Caco-2 (cell line): ENCODE measurements around the gene DAB2IP. TPM values are rescaled to one million over a fixed set of nuclear protein-coding genes. Genes with fewer than 3 reads are reported as not detected.

Experiments used
- BruUV-seq: library from RNA; stranded (reverse); fragments of 400-500 nt; replicated peaks from 2 replicates; lab custom pipeline; 2021; lab: Mats Ljungman, UMichigan
- CTCF ChIA-PET: fragments of 300-600 bp; sonication (Branson Sonifier 250); formaldehyde crosslinking; loops from one replicate; lab custom pipeline; 2022; ENCODE audit warnings: antibody characterized with exemption; lab: Charles Lee
- POLR2A ChIA-PET: fragments of 300-600 bp; sonication (Branson Sonifier 250); formaldehyde crosslinking; loops from one replicate; lab custom pipeline; 2022; ENCODE audit warnings: antibody characterized with exemption; lab: Charles Lee
- DNase-seq, 2 experiments: peaks; one replicate each; pipeline versions ENCODE4 v3.0.0 to v3.0.0-alpha.2; 2020 to 2022
- H3K27me3 ChIP-seq: replicated peaks from 2 replicates; pipeline ENCODE4 v1.6.0; 2011; ENCODE audit warnings: low read length; ENCODE audit not compliant: control insufficient read depth, insufficient read depth
- H3K36me3 ChIP-seq: 2 replicates; pipeline ENCODE4 v1.5.1; 2011; ENCODE audit warnings: low read length; ENCODE audit not compliant: control insufficient read depth, insufficient read depth
- H3K4me1 ChIP-seq: fragments of 250-450 bp; sonication (Bioruptor Pico); 2 replicates; pipeline ENCODE4 v1.5.1; 2020; ENCODE audit warnings: mild to moderate bottlenecking
- H3K4me3 ChIP-seq: 2 replicates; pipeline ENCODE4 v1.5.1; 2011; ENCODE audit warnings: low read depth, mild to moderate bottlenecking, control low read depth, low read length
- H3K9me3 ChIP-seq: fragments of 250-450 bp; sonication (Bioruptor Pico); 2 replicates; pipeline ENCODE4 v1.5.1; 2020; ENCODE audit warnings: mild to moderate bottlenecking, moderate library complexity
- H3K27ac Mint-ChIP-seq: one replicate; pipeline ENCODE4 v1.8.0; 2022; ENCODE audit warnings: mixed read lengths; ENCODE audit not compliant: unreplicated experiment
- H3K27me3 Mint-ChIP-seq: one replicate; pipeline ENCODE4 v1.8.0; 2022; ENCODE audit warnings: mixed read lengths; ENCODE audit not compliant: insufficient read depth, unreplicated experiment
- H3K36me3 Mint-ChIP-seq: one replicate; pipeline ENCODE4 v1.8.0; 2022; ENCODE audit warnings: mild to moderate bottlenecking, mixed read lengths; ENCODE audit not compliant: insufficient read depth, unreplicated experiment
- H3K4me1 Mint-ChIP-seq: one replicate; pipeline ENCODE4 v1.8.0; 2022; ENCODE audit warnings: low read depth, mixed read lengths; ENCODE audit not compliant: unreplicated experiment
- H3K4me3 Mint-ChIP-seq: one replicate; pipeline ENCODE4 v1.8.0; 2022; ENCODE audit warnings: mild to moderate bottlenecking, moderate library complexity, mixed read lengths; ENCODE audit not compliant: unreplicated experiment
- H3K9me3 Mint-ChIP-seq: one replicate; pipeline ENCODE4 v1.8.0; 2022; ENCODE audit warnings: mixed read lengths; ENCODE audit not compliant: unreplicated experiment
- intact Hi-C: fragments of 100-400 bp; cut with micrococcal nuclease; formaldehyde crosslinking; loops from one replicate; pipeline ENCODE4 v1.10.0; 2022; ENCODE audit not compliant: unreplicated experiment
- total RNA-seq: library from RNA; stranded (reverse); gene quantifications from 2 replicates; pipeline ENCODE4 v1.2.3, GENCODE V29; 2022
- TF ChIP-seq, protein P1 (sequence below), 2 experiments: fragments of 200-600 bp in 1 of 2; IDR thresholded peaks; 1 replicate in 1 of 2; 2 replicates in 1 of 2; pipeline versions ENCODE4 v1.5.1 to v1.8.0; 2011 to 2022; ENCODE audit warnings: antibody characterized with exemption in 1 of 2, control low read depth in 1 of 2, inconsistent platforms in 1 of 2, low read depth in 1 of 2, low read length in 1 of 2, mild to moderate bottlenecking in 1 of 2, moderate library complexity in 1 of 2; ENCODE audit not compliant: insufficient read depth in 1 of 2, severe bottlenecking in 1 of 2, unreplicated experiment in 1 of 2

The DAB2IP gene
- total RNA-seq, 1 experiment from 2014 or later: 26.0 TPM

DNA sequence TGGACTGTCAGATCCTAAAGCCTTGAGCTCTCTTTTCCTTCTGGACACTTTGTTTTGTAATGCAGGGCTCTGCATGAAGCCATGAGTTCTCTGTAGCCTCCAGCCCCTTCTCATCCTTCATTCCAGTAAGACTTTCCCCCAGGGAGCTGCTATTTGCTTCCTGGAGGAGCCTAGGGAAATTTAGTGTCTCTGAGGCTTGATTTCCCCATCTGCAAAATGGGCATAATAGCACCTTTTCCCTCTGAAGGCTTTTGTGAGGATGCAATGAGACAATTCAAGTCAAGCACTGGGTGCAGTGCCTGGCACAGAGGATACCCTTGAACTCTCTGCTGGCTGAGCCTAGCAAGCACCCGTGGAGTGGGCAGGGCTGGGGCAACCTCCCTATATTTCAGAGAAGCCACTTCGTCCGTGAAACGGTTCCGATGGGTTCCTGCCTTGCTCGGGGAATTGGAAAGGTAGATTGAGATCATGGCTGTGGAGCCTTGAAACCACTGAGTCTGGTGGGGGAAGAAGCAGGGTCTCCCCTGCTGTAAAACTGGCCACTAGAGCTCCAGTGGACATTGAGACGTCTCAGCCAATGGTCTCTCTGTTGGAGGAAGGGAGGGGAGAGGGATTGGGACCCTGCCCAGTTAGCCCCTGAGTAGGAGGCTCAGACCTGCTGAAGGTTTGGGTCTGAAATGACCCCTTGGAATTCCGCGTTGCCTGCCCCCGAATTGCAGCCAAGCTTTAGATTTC, 14.3 kb upstream of the DAB2IP start:
- peaks cover 11% of the 10 kb centered on the region for H3K4me1 Mint-ChIP-seq
- POLR2A ChIA-PET: no interaction called here
- no TSS peak for BruUV-seq
- Histone ChIP-seq H3K9me3 (no peaks in the 10 kb centered on the region), H3K4me1 (peaks cover 12% of the 10 kb centered on the region), H3K27me3 (no peaks in the 10 kb centered on the region), H3K36me3 (no peaks in the 10 kb centered on the region; the same call in 1 of the 2 replicates), H3K4me3 (no peak overlapping the region)
- H3K36me3 Mint-ChIP-seq: no peaks in the 10 kb centered on the region
- H3K4me3 Mint-ChIP-seq: no peak overlapping the region
- TF ChIP-seq, protein P1, sequence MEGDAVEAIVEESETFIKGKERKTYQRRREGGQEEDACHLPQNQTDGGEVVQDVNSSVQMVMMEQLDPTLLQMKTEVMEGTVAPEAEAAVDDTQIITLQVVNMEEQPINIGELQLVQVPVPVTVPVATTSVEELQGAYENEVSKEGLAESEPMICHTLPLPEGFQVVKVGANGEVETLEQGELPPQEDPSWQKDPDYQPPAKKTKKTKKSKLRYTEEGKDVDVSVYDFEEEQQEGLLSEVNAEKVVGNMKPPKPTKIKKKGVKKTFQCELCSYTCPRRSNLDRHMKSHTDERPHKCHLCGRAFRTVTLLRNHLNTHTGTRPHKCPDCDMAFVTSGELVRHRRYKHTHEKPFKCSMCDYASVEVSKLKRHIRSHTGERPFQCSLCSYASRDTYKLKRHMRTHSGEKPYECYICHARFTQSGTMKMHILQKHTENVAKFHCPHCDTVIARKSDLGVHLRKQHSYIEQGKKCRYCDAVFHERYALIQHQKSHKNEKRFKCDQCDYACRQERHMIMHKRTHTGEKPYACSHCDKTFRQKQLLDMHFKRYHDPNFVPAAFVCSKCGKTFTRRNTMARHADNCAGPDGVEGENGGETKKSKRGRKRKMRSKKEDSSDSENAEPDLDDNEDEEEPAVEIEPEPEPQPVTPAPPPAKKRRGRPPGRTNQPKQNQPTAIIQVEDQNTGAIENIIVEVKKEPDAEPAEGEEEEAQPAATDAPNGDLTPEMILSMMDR (IDR thresholded peaks at IDR 0.05; ENCODE audit: insufficient read depth in 1 of 2, low read depth in 1 of 2, low read length in 1 of 2, severe bottlenecking in 1 of 2, unreplicated experiment in 1 of 2): no peak
- CTCF ChIA-PET: interaction anchor here (0.7 to 1.4 kb wide), 2 partner anchors 13 to 205 kb away, joined by 4 to 5 read pairs; no protein-coding TSS in a partner anchor
- H3K27ac Mint-ChIP-seq: no peak overlapping the region
- H3K9me3 Mint-ChIP-seq: no peaks in the 10 kb centered on the region
- DNase-seq: no peak
- H3K27me3 Mint-ChIP-seq: no peaks in the 10 kb centered on the region
- intact Hi-C loops: no loop called here

DNA sequence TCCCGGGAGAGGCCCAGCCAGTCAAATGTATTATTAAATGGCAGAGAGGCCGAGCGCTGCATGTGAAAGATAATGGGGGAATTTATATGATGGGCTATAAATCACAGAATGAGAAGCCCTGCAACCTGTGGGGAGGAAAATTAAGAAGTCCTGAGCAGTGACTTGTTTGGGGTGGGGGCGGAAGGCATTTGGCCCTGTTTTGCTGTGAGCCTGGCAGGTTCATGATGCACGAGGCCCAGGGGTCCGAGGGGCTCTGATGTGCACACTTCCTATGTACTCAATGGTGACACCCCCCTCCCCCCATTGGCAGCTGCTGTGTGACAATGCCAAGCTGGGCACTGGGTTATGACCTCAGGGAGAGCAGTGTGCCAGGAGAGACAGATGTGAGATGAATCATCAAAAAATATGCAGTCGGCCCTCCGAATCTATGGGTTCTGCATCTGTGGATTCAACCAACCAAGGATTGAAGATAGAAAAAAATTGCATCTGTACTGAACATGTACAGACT, 13.7 kb upstream of the DAB2IP start:
- Mint-ChIP-seq H3K4me3 (no peak overlapping the region), H3K27ac (no peak overlapping the region)
- CTCF ChIA-PET: interaction anchor here (0.6 to 1.5 kb wide), 4 partner anchors 29 to 204 kb away, joined by 3 to 6 read pairs (median 4); no protein-coding TSS in a partner anchor

DNA sequence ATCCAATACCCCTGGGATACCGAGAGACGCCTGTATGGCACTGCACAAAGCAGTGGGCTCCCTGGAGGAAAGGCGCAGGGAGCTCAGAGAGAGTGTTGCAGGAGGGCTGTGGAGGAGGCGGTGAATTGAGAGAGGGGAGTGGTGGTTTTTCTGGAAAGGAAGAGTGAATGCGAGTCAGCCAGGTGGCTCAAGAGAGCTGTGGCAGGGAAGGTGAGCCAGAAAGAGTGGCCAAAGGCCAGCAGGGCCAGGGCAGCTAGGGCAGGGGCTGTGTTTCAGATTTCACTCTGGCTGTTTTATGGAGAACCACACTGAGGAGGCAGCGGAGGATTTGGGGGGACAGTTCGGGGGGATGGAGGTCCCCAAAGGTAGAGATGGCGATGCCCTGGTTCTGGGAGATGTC, 13.0 kb upstream of the DAB2IP start:
- TF ChIP-seq, protein P1 (IDR thresholded peaks at IDR 0.05; ENCODE audit: insufficient read depth in 1 of 2, low read depth in 1 of 2, low read length in 1 of 2, severe bottlenecking in 1 of 2, unreplicated experiment in 1 of 2): no peak
- Mint-ChIP-seq H3K4me3 (no peak overlapping the region), H3K36me3 (no peaks in the 10 kb centered on the region), H3K4me1 (peaks cover 11% of the 10 kb centered on the region), H3K9me3 (no peaks in the 10 kb centered on the region), H3K27me3 (no peaks in the 10 kb centered on the region), H3K27ac (no peak overlapping the region)
- H3K9me3 ChIP-seq: no peaks in the 10 kb centered on the region
- no peak for DNase-seq
- POLR2A ChIA-PET: no interaction called here
- no peaks in the 10 kb centered on the region; the same call in 1 of the 2 replicates for H3K36me3 ChIP-seq
- H3K4me3 ChIP-seq: no peak overlapping the region
- BruUV-seq: no TSS peak
- peaks cover 12% of the 10 kb centered on the region for H3K4me1 ChIP-seq
- intact Hi-C loops: no loop called here
- CTCF ChIA-PET: interaction anchor here (0.6 to 2.5 kb wide), 4 partner anchors 29 to 93 kb away, joined by 3 to 17 read pairs (median 5); no protein-coding TSS in a partner anchor
- H3K27me3 ChIP-seq: no peaks in the 10 kb centered on the region

More for the DNA sequence above, 13.7 kb upstream of the DAB2IP start:
- TF ChIP-seq, protein P1 (IDR thresholded peaks at IDR 0.05; ENCODE audit: insufficient read depth in 1 of 2, low read depth in 1 of 2, low read length in 1 of 2, severe bottlenecking in 1 of 2, unreplicated experiment in 1 of 2): no peak
- H3K4me1 Mint-ChIP-seq: peaks cover 11% of the 10 kb centered on the region
- intact Hi-C loops: no loop called here
- Histone ChIP-seq H3K4me1 (peaks cover 12% of the 10 kb centered on the region), H3K4me3 (no peak overlapping the region), H3K36me3 (no peaks in the 10 kb centered on the region; the same call in 1 of the 2 replicates), H3K27me3 (no peaks in the 10 kb centered on the region), H3K9me3 (no peaks in the 10 kb centered on the region)
- POLR2A ChIA-PET: no interaction called here
- BruUV-seq: no TSS peak
- DNase-seq: no peak
- H3K27me3 Mint-ChIP-seq: no peaks in the 10 kb centered on the region
- no peaks in the 10 kb centered on the region for H3K36me3 Mint-ChIP-seq
- H3K9me3 Mint-ChIP-seq: no peaks in the 10 kb centered on the region
